Left ventricle myocardium inferior (tissue), 1 donor: Measurements from ENCODE around the gene ANGPTL8. TPM values are rescaled to one million over a fixed set of nuclear protein-coding genes. Genes with fewer than 3 reads are reported as not detected.

Experiments used
- DNase-seq: peaks from one replicate; pipeline ENCODE4 v3.0.0-alpha.2; 2020
- H3K27ac ChIP-seq: fragments of 200-600 bp; replicated peaks from 2 replicates; pipeline ENCODE4 v1.8.0; 2021
- H3K27me3 ChIP-seq: fragments of 200-600 bp; 2 replicates; pipeline ENCODE4 v1.8.0; 2021; ENCODE audit warnings: low read depth
- H3K36me3 ChIP-seq: fragments of 200-600 bp; 2 replicates; pipeline ENCODE4 v1.8.0; 2021
- H3K4me1 ChIP-seq: fragments of 200-600 bp; 2 replicates; pipeline ENCODE4 v1.8.0; 2021
- H3K4me3 ChIP-seq: fragments of 200-600 bp; 2 replicates; pipeline ENCODE4 v1.8.0; 2021; ENCODE audit warnings: mild to moderate bottlenecking, moderate library complexity
- H3K9me3 ChIP-seq: fragments of 200-600 bp; replicated peaks from 2 replicates; pipeline ENCODE4 v1.8.0; 2021
- intact Hi-C: fragments of 100-400 bp; cut with micrococcal nuclease; formaldehyde crosslinking; loops from one replicate; pipeline ENCODE4 v1.11.0; 2022
- total RNA-seq: library from RNA; stranded (reverse); fragmentation: NEBNext Ultra II Directional; extraction: Animal tissue kit (Norgen Biotek cat#: 25700); gene quantifications from one replicate; pipeline ENCODE4 v1.2.1, GENCODE V29; 2021
- TF ChIP-seq, protein P1 (sequence below): fragments of 200-600 bp; IDR thresholded peaks from 2 replicates; pipeline ENCODE4 v1.8.0; 2021; ENCODE audit warnings: antibody characterized with exemption, mild to moderate bottlenecking, borderline replicate concordance
- donor health status: DM: no; HTN: yes; CAD: no; lungs with severe emphysema.

The ANGPTL8 gene
- total RNA-seq, 1 donor from 2014 or later = not detected

DNA sequence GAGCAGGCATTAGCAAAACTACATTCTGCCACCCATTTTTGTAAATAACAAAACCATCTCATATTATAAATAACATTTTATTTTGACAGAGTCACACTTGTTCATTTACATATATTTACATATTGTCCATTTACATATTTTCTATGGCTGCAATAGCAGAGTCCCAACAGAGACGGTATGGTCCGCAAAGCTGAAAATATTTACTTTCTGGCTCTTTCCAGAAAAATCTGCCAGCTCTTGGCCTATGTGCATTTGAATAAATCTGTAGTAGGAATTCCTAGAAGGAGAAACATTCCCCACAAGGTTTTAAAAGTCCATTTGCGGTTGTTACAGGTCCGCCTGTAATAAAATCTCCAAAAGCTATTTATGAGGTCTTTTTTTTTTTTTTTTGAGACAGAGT is 50.8 kb downstream of the ANGPTL8 start:
- intact Hi-C loops = no loop called here

DNA sequence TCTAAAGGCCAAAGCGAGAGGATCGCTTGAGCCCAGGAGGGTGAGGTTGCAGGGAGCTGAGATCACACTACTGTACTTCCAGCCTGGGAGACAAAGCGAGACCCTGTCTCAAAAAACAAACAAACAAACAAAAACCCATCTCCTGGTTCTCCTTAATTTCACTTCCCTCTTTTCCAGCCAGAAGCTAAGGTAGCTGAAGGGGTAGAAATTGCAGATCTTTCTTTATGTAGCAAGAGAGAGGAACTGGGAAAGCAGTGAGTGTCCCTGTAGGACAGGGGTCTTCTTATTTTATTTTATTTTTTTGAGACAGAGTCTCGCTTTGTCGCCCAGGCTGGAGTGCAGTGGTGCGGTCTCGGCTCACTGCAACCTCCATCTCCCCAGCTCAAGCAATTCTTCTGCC is 52.0 kb downstream of the ANGPTL8 start:
- intact Hi-C loops = no loop called here
- no peak for DNase-seq
- Histone ChIP-seq H3K4me3 (no peak overlapping the region), H3K27ac (no peak overlapping the region), H3K36me3 (no peaks in the 10 kb centered on the region), H3K27me3 (no peaks in the 10 kb centered on the region), H3K4me1 (peaks cover 26% of the 10 kb centered on the region), H3K9me3 (no peaks in the 10 kb centered on the region)
- TF ChIP-seq, protein P1, sequence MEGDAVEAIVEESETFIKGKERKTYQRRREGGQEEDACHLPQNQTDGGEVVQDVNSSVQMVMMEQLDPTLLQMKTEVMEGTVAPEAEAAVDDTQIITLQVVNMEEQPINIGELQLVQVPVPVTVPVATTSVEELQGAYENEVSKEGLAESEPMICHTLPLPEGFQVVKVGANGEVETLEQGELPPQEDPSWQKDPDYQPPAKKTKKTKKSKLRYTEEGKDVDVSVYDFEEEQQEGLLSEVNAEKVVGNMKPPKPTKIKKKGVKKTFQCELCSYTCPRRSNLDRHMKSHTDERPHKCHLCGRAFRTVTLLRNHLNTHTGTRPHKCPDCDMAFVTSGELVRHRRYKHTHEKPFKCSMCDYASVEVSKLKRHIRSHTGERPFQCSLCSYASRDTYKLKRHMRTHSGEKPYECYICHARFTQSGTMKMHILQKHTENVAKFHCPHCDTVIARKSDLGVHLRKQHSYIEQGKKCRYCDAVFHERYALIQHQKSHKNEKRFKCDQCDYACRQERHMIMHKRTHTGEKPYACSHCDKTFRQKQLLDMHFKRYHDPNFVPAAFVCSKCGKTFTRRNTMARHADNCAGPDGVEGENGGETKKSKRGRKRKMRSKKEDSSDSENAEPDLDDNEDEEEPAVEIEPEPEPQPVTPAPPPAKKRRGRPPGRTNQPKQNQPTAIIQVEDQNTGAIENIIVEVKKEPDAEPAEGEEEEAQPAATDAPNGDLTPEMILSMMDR = no peak

More for the DNA sequence above, 50.8 kb downstream of the ANGPTL8 start:
- H3K36me3 ChIP-seq = no peaks in the 10 kb centered on the region
- H3K27me3 ChIP-seq = no peaks in the 10 kb centered on the region
- no peak overlapping the region for H3K4me3 ChIP-seq
- peaks cover 30% of the 10 kb centered on the region for H3K4me1 ChIP-seq
- no peak for DNase-seq
- no peak overlapping the region for H3K27ac ChIP-seq
- no peaks in the 10 kb centered on the region for H3K9me3 ChIP-seq
- TF ChIP-seq, protein P1 = no peak

Other genes with a start within 250 kb of the ANGPTL8 start
- gene LDLR, start 150.2 kb upstream of the ANGPTL8 start, total RNA-seq = 8.2 TPM
- 3.9 TPM for gene SPC24, start 83.8 kb upstream of the ANGPTL8 start, total RNA-seq
- gene KANK2, start 42.1 kb upstream of the ANGPTL8 start, total RNA-seq = 326 TPM
- gene DOCK6, start 22.9 kb downstream of the ANGPTL8 start, total RNA-seq = 43.2 TPM
- not detected for gene TSPAN16, start 56.5 kb downstream of the ANGPTL8 start, total RNA-seq
- 7.2 TPM for gene RAB3D, start 100.0 kb downstream of the ANGPTL8 start, total RNA-seq
- 77.8 TPM for gene TMEM205, start 106.6 kb downstream of the ANGPTL8 start, total RNA-seq
- gene CCDC159, start 106.9 kb downstream of the ANGPTL8 start, total RNA-seq = 24.5 TPM
- gene PLPPR2, start 115.8 kb downstream of the ANGPTL8 start, total RNA-seq = 10.6 TPM
- gene SWSAP1, start 135.0 kb downstream of the ANGPTL8 start, total RNA-seq = 1.1 TPM
- gene EPOR, start 144.7 kb downstream of the ANGPTL8 start, total RNA-seq = 6.0 TPM
- 9.2 TPM for gene RGL3, start 179.7 kb downstream of the ANGPTL8 start, total RNA-seq
- 0.77 TPM for gene ODAD3, start 195.5 kb downstream of the ANGPTL8 start, total RNA-seq
- 120 TPM for gene PRKCSH, start 196.0 kb downstream of the ANGPTL8 start, total RNA-seq
- 0.66 TPM for gene ELAVL3, start 241.4 kb downstream of the ANGPTL8 start, total RNA-seq